HL-60 (cell line): ENCODE data around the gene KCNAB3.

Experiments used
- DNase-seq, 2 experiments: peaks; one replicate each; pipeline ENCODE4 v3.0.0-alpha.2; 2010 to 2020; ENCODE audit warnings: low read depth in 1 of 2, low spot score in 1 of 2
- H3K27ac ChIP-seq: fragments of 250-450 bp; sonication (Bioruptor Pico); replicated peaks from 2 replicates; pipeline ENCODE4 v1.5.1; 2020; ENCODE audit warnings: mild to moderate bottlenecking, moderate library complexity
- H3K27me3 ChIP-seq: fragments of 250-450 bp; sonication (Bioruptor Pico); 2 replicates; pipeline ENCODE4 v1.5.1; 2021; ENCODE audit warnings: mild to moderate bottlenecking, moderate library complexity; ENCODE audit not compliant: insufficient read depth, poor library complexity, severe bottlenecking
- H3K4me3 ChIP-seq: replicated peaks from 2 replicates; pipeline ENCODE4 v1.5.1; 2011; ENCODE audit warnings: mild to moderate bottlenecking, control low read depth, low read length; ENCODE audit not compliant: insufficient read depth
- GABPA ChIP-seq: IDR thresholded peaks from 2 replicates; pipeline ENCODE4 v1.6.1; 2012; ENCODE audit warnings: low read depth
- POLR2AphosphoS5 ChIP-seq: IDR thresholded peaks from 2 replicates; pipeline ENCODE4 v1.6.1; 2012; ENCODE audit warnings: low read depth
- SPI1 ChIP-seq: IDR thresholded peaks from 2 replicates; pipeline ENCODE4 v1.6.1; 2012; ENCODE audit warnings: low read depth, mild to moderate bottlenecking, borderline replicate concordance
- TF ChIP-seq, protein P1 (sequence below): IDR thresholded peaks from 2 replicates; pipeline ENCODE4 v1.6.1; 2012; ENCODE audit warnings: low read depth; ENCODE audit not compliant: insufficient replicate concordance
- TF ChIP-seq, protein P2 (sequence below): IDR thresholded peaks from one replicate; pipeline ENCODE4 v1.5.1; 2011; ENCODE audit warnings: low read length, control low read depth, inconsistent platforms; ENCODE audit not compliant: insufficient read depth

The KCNAB3 gene

DNA sequence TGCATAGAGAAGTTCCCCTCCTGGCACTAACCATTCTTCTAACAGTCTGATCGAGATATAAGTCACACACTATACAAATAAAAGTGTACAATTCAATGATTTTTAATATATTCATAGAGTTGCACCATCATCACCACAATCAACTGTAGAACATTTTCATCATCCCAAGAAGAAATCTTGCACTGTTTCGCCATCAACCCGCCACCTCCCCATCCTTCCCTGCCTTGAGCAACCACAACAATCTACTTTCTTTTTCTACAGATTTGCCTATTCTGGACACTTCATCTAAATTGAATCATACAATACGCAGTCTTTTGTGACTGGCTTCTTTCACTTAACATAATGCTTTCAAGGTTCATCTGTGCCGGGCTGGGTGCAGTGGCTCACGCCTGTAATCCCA is 39.8 kb upstream of the KCNAB3 start:
- peak; percentile 59 to 76 for DNase-seq
- TF ChIP-seq, protein P1, sequence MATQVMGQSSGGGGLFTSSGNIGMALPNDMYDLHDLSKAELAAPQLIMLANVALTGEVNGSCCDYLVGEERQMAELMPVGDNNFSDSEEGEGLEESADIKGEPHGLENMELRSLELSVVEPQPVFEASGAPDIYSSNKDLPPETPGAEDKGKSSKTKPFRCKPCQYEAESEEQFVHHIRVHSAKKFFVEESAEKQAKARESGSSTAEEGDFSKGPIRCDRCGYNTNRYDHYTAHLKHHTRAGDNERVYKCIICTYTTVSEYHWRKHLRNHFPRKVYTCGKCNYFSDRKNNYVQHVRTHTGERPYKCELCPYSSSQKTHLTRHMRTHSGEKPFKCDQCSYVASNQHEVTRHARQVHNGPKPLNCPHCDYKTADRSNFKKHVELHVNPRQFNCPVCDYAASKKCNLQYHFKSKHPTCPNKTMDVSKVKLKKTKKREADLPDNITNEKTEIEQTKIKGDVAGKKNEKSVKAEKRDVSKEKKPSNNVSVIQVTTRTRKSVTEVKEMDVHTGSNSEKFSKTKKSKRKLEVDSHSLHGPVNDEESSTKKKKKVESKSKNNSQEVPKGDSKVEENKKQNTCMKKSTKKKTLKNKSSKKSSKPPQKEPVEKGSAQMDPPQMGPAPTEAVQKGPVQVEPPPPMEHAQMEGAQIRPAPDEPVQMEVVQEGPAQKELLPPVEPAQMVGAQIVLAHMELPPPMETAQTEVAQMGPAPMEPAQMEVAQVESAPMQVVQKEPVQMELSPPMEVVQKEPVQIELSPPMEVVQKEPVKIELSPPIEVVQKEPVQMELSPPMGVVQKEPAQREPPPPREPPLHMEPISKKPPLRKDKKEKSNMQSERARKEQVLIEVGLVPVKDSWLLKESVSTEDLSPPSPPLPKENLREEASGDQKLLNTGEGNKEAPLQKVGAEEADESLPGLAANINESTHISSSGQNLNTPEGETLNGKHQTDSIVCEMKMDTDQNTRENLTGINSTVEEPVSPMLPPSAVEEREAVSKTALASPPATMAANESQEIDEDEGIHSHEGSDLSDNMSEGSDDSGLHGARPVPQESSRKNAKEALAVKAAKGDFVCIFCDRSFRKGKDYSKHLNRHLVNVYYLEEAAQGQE: no peak
- peak; percentile 48; the same call in 1 of the 2 replicates for TF ChIP-seq POLR2AphosphoS5
- Histone ChIP-seq H3K27ac (peak overlapping the region; percentile 59), H3K4me3 (no peak overlapping the region), H3K27me3 (no peaks in the 10 kb centered on the region)

DNA sequence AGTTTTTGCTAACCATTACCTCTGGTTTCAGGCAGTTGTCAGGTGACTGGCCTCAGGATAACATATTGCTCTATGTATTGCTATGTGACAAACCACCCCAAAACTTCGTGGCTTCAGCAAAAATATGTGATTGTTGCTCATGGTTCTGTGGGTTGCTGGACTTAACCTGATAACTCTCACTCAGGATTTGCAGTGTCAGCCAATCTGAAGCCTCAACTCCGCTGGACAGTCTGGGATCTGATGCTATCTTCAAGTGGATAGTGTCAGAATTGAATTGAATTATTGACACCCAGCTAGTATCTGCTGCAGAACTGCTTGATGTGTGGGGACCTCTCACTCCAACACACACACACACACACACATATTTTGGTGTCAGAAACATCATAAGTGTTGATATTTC is 38.1 kb upstream of the KCNAB3 start:
- no peak overlapping the region for H3K27ac ChIP-seq
- H3K27me3 ChIP-seq: no peaks in the 10 kb centered on the region
- DNase-seq: no peak
- H3K4me3 ChIP-seq: no peak overlapping the region
- TF ChIP-seq GABPA (no peak), SPI1 (no peak), POLR2AphosphoS5 (no peak)
- TF ChIP-seq, protein P1: no peak
- TF ChIP-seq, protein P2, sequence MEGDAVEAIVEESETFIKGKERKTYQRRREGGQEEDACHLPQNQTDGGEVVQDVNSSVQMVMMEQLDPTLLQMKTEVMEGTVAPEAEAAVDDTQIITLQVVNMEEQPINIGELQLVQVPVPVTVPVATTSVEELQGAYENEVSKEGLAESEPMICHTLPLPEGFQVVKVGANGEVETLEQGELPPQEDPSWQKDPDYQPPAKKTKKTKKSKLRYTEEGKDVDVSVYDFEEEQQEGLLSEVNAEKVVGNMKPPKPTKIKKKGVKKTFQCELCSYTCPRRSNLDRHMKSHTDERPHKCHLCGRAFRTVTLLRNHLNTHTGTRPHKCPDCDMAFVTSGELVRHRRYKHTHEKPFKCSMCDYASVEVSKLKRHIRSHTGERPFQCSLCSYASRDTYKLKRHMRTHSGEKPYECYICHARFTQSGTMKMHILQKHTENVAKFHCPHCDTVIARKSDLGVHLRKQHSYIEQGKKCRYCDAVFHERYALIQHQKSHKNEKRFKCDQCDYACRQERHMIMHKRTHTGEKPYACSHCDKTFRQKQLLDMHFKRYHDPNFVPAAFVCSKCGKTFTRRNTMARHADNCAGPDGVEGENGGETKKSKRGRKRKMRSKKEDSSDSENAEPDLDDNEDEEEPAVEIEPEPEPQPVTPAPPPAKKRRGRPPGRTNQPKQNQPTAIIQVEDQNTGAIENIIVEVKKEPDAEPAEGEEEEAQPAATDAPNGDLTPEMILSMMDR: no peak

DNA sequence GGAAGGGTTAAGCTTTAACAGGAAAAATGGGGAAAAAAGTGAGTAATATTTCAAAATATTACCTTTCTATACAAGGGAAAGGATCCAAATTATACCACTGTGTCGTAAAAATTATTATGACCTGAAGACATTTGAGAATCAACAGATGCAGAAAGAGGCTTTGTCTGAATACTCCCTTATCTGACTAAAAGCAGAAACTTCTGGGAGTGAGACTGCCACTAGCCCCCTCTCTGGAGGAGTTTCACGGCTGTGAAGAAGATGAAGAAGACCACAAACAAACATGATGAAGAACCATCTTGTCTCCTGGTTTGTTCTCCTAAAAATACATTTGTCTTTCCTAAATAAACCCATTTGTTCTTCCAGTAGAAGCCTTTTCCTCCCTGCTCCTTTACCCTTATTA is 31.8 kb upstream of the KCNAB3 start:
- TF ChIP-seq GABPA: no peak
- TF ChIP-seq, protein P2: no peak
- TF ChIP-seq POLR2AphosphoS5: no peak
- TF ChIP-seq SPI1: no peak
- TF ChIP-seq, protein P1: no peak
- Histone ChIP-seq H3K27me3 (no peaks in the 10 kb centered on the region), H3K4me3 (no peak overlapping the region), H3K27ac (no peak overlapping the region)
- no peak for DNase-seq
